SJSA1 (cell line): ENCODE measurements around the gene CTRL. TPM values are rescaled to one million over a fixed set of nuclear protein-coding genes. Genes with fewer than 3 reads are reported as not detected.
A peak's percentile ranks its signal among the peaks of the same experiment; 100 is the strongest.

ENCODE experiments used
- DNase-seq, 2 experiments: peaks; one replicate each; pipeline ENCODE4 v3.0.0-alpha.2; 2015 to 2020; ENCODE audit warnings: low spot score in 2 of 2, low read depth in 1 of 2
- H3K27ac ChIP-seq: fragments of 250-450 bp; sonication (Bioruptor Pico); 2 replicates; pipeline ENCODE4 v1.5.1; 2020; ENCODE audit warnings: mild to moderate bottlenecking, moderate library complexity
- H3K27me3 ChIP-seq: fragments of 250-450 bp; sonication (Bioruptor Pico); replicated peaks from 2 replicates; pipeline ENCODE4 v1.5.1; 2020; ENCODE audit warnings: mild to moderate bottlenecking, moderate library complexity
- H3K36me3 ChIP-seq: fragments of 250-450 bp; sonication (Bioruptor Pico); 2 replicates; pipeline ENCODE4 v1.5.1; 2020; ENCODE audit warnings: mild to moderate bottlenecking
- H3K4me1 ChIP-seq: fragments of 250-450 bp; sonication (Bioruptor Pico); replicated peaks from 2 replicates; pipeline ENCODE4 v1.6.1; 2021; ENCODE audit warnings: mild to moderate bottlenecking
- H3K4me3 ChIP-seq: fragments of 250-450 bp; sonication (Bioruptor Pico); 2 replicates; pipeline ENCODE4 v1.5.1; 2020; ENCODE audit warnings: mild to moderate bottlenecking
- H3K9me3 ChIP-seq: fragments of 250-450 bp; sonication (Bioruptor Pico); replicated peaks from 2 replicates; pipeline ENCODE4 v1.5.1; 2020; ENCODE audit warnings: mild to moderate bottlenecking
- total RNA-seq: library from RNA; depleted of rRNA; stranded (reverse); fragments of >200 nt; shearing (Covaris generic); gene quantifications from 2 replicates; pipeline ENCODE4 v1.2.3, GENCODE V29; 2014

The CTRL gene
- total RNA-seq, 1 experiment from 2014 or later: 0.29 TPM

GRCh38 chr16:67967183-67967957, 35.7 kb upstream of the CTRL start:
- Histone ChIP-seq H3K27me3 (no peaks in the 10 kb centered on the region), H3K9me3 (peaks cover 4% of the 10 kb centered on the region), H3K36me3 (peaks cover 61% of the 10 kb centered on the region), H3K27ac (peak overlapping the region; percentile 97), H3K4me3 (peak overlapping the region; percentile 98), H3K4me1 (peaks cover 26% of the 10 kb centered on the region)
- peak in 1 of 2 experiments; percentile 36 for DNase-seq

GRCh38 chr16:67966549-67967182, 35.0 kb upstream of the CTRL start:
- peaks cover 68% of the 10 kb centered on the region for H3K36me3 ChIP-seq
- no peaks in the 10 kb centered on the region for H3K27me3 ChIP-seq
- peaks cover 26% of the 10 kb centered on the region for H3K4me1 ChIP-seq
- peaks cover 4% of the 10 kb centered on the region for H3K9me3 ChIP-seq
- DNase-seq: peak in 1 of 2 experiments; percentile 34
- no peak overlapping the region for H3K27ac ChIP-seq
- H3K4me3 ChIP-seq: peak overlapping the region; percentile 98

- no peak for DNase-seq
Observed at GRCh38 chr16:67965668-67966548, 34.2 kb upstream of the CTRL start.

GRCh38 chr16:67964477-67965131, 32.9 kb upstream of the CTRL start:
- Histone ChIP-seq H3K4me1 (peaks cover 38% of the 10 kb centered on the region), H3K27me3 (no peaks in the 10 kb centered on the region), H3K36me3 (peaks cover 88% of the 10 kb centered on the region), H3K4me3 (no peak overlapping the region), H3K9me3 (peaks cover 4% of the 10 kb centered on the region), H3K27ac (no peak overlapping the region)
- no peak for DNase-seq

More at GRCh38 chr16:67965668-67966548, 34.2 kb upstream of the CTRL start:
- Histone ChIP-seq H3K27me3 (no peaks in the 10 kb centered on the region), H3K4me3 (peak overlapping the region; percentile 98), H3K36me3 (peaks cover 75% of the 10 kb centered on the region), H3K9me3 (peaks cover 4% of the 10 kb centered on the region), H3K4me1 (peaks cover 26% of the 10 kb centered on the region), H3K27ac (peak overlapping the region; percentile 6; the same call in 1 of the 2 replicates)

GRCh38 chr16:67963662-67964321, 32.1 kb upstream of the CTRL start:
- Histone ChIP-seq H3K9me3 (peaks cover 4% of the 10 kb centered on the region), H3K36me3 (peaks cover 95% of the 10 kb centered on the region), H3K4me1 (peaks cover 42% of the 10 kb centered on the region), H3K27me3 (no peaks in the 10 kb centered on the region), H3K4me3 (no peak overlapping the region), H3K27ac (no peak overlapping the region)
- DNase-seq: no peak

GRCh38 chr16:67963292-67963661, 31.6 kb upstream of the CTRL start:
- peaks cover 42% of the 10 kb centered on the region for H3K4me1 ChIP-seq
- H3K4me3 ChIP-seq: no peak overlapping the region
- no peak overlapping the region for H3K27ac ChIP-seq
- peaks cover 99% of the 10 kb centered on the region for H3K36me3 ChIP-seq
- H3K27me3 ChIP-seq: no peaks in the 10 kb centered on the region
- H3K9me3 ChIP-seq: peaks cover 3% of the 10 kb centered on the region
- DNase-seq: no peak

- H3K4me3 ChIP-seq: no peak overlapping the region
- no peaks in the 10 kb centered on the region for H3K27me3 ChIP-seq
- H3K27ac ChIP-seq: no peak overlapping the region
- peaks cover 40% of the 10 kb centered on the region for H3K4me1 ChIP-seq
- H3K36me3 ChIP-seq: peaks cover 99% of the 10 kb centered on the region
- no peaks in the 10 kb centered on the region; the same call in 1 of the 2 replicates for H3K9me3 ChIP-seq
- no peak for DNase-seq
Observed at GRCh38 chr16:67962135-67962534, 30.5 kb upstream of the CTRL start.

- no peak overlapping the region for H3K27ac ChIP-seq
- H3K27me3 ChIP-seq: no peaks in the 10 kb centered on the region
- no peaks in the 10 kb centered on the region; the same call in 1 of the 2 replicates for H3K9me3 ChIP-seq
- H3K4me1 ChIP-seq: peaks cover 34% of the 10 kb centered on the region
- no peak for DNase-seq
- peaks cover 97% of the 10 kb centered on the region for H3K36me3 ChIP-seq
- H3K4me3 ChIP-seq: no peak overlapping the region
Observed at GRCh38 chr16:67961551-67961957, 29.9 kb upstream of the CTRL start.

- Histone ChIP-seq H3K36me3 (peaks cover 97% of the 10 kb centered on the region), H3K4me3 (no peak overlapping the region), H3K9me3 (no peaks in the 10 kb centered on the region), H3K27me3 (no peaks in the 10 kb centered on the region), H3K27ac (peak overlapping the region; percentile 72), H3K4me1 (peaks cover 23% of the 10 kb centered on the region)
- DNase-seq: peak; percentile 91 to 93
Observed at GRCh38 chr16:67959536-67960329, 28.1 kb upstream of the CTRL start.

- peaks cover 23% of the 10 kb centered on the region for H3K4me1 ChIP-seq
- no peaks in the 10 kb centered on the region for H3K27me3 ChIP-seq
- DNase-seq: no peak
- peaks cover 97% of the 10 kb centered on the region for H3K36me3 ChIP-seq
- no peak overlapping the region for H3K27ac ChIP-seq
- no peaks in the 10 kb centered on the region for H3K9me3 ChIP-seq
- no peak overlapping the region for H3K4me3 ChIP-seq
Observed at GRCh38 chr16:67957622-67958021, 26.0 kb upstream of the CTRL start.

- Histone ChIP-seq H3K27me3 (no peaks in the 10 kb centered on the region), H3K36me3 (peaks cover 97% of the 10 kb centered on the region), H3K9me3 (no peaks in the 10 kb centered on the region), H3K27ac (no peak overlapping the region), H3K4me3 (no peak overlapping the region), H3K4me1 (peaks cover 11% of the 10 kb centered on the region)
- no peak for DNase-seq
Observed at GRCh38 chr16:67954421-67955196, 22.9 kb upstream of the CTRL start.
